Nephron progenitor cell (in vitro differentiated cells): ENCODE results near the gene IL12RB2.

ENCODE experiments used
- DNase-seq: peaks from one replicate; pipeline ENCODE4 v3.0.0; 2021
- H3K27ac Mint-ChIP-seq: 2 replicates; pipeline ENCODE4 v1.8.0; 2021; ENCODE audit warnings: mild to moderate bottlenecking, moderate library complexity, mixed read lengths
- H3K27me3 Mint-ChIP-seq: 2 replicates; pipeline ENCODE4 v1.8.0; 2021; ENCODE audit warnings: mild to moderate bottlenecking, low read depth, mixed read lengths; ENCODE audit not compliant: poor library complexity
- H3K36me3 Mint-ChIP-seq: 2 replicates; pipeline ENCODE4 v1.8.0; 2021; ENCODE audit warnings: low read depth, mixed read lengths
- H3K4me1 Mint-ChIP-seq: 2 replicates; pipeline ENCODE4 v1.8.0; 2021; ENCODE audit warnings: mixed read lengths
- H3K4me3 Mint-ChIP-seq: 2 replicates; pipeline ENCODE4 v1.8.0; 2021; ENCODE audit warnings: mild to moderate bottlenecking, moderate library complexity, mixed read lengths
- H3K9me3 Mint-ChIP-seq: 2 replicates; pipeline ENCODE4 v1.8.0; 2021; ENCODE audit warnings: mild to moderate bottlenecking, moderate library complexity, mixed read lengths
- TF ChIP-seq, protein P1 (sequence below): fragments of 200-600 bp; sonication (generic); IDR thresholded peaks from 2 replicates; pipeline ENCODE4 v1.5.0; 2021; ENCODE audit warnings: antibody characterized with exemption

IL12RB2 gene

DNA sequence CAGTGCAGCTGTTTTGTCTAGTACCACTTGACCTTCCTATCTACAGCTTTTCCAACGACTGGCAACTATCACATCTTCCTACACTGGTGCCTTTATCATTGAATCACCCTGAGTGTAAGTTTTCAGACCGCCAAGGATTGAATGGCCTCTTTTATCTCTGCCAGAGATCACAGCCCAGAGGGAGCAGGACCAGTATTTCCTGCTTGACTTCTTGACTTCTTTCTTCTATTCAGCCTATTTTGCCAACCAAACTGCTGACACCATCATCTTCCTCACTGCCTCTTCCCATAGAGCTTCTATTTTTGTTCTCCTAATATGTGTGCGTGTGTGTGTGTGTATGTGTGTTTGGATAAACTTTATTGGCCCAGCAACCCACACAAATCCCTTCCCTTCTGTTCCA, 68.7 kb downstream of the IL12RB2 start:
- Mint-ChIP-seq H3K27ac (peak overlapping the region; percentile 75), H3K4me3 (no peak overlapping the region)
- TF ChIP-seq, protein P1, sequence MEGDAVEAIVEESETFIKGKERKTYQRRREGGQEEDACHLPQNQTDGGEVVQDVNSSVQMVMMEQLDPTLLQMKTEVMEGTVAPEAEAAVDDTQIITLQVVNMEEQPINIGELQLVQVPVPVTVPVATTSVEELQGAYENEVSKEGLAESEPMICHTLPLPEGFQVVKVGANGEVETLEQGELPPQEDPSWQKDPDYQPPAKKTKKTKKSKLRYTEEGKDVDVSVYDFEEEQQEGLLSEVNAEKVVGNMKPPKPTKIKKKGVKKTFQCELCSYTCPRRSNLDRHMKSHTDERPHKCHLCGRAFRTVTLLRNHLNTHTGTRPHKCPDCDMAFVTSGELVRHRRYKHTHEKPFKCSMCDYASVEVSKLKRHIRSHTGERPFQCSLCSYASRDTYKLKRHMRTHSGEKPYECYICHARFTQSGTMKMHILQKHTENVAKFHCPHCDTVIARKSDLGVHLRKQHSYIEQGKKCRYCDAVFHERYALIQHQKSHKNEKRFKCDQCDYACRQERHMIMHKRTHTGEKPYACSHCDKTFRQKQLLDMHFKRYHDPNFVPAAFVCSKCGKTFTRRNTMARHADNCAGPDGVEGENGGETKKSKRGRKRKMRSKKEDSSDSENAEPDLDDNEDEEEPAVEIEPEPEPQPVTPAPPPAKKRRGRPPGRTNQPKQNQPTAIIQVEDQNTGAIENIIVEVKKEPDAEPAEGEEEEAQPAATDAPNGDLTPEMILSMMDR, result no peak

DNA sequence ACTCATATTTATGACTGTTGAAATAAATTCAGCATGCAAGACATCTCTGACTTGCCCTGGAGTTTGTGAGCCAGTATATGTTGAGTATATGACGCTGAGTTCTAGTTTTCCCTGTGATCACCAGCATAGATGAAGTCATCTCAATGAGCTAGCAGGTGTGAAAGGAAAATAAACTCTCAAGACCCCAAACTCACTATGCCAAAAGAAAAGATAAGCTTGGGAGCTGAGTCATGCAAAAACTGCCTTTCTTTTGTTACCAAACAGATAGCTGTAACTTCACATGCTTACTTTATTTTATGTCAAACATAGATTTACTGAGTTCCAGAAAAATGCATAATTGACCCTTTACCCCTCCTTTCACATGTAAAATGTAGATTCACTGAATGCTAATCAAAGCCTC, 69.6 kb downstream of the IL12RB2 start:
- H3K27me3 Mint-ChIP-seq, result no peaks in the 10 kb centered on the region
- DNase-seq, result no peak
- H3K9me3 Mint-ChIP-seq, result peaks cover 3% of the 10 kb centered on the region
- TF ChIP-seq, protein P1, result no peak
- H3K27ac Mint-ChIP-seq, result no peak overlapping the region
- no peak overlapping the region for H3K4me3 Mint-ChIP-seq
- peaks cover 16% of the 10 kb centered on the region for H3K4me1 Mint-ChIP-seq
- peaks cover 4% of the 10 kb centered on the region for H3K36me3 Mint-ChIP-seq

More for the DNA sequence above, 68.7 kb downstream of the IL12RB2 start:
- no peak for DNase-seq
- H3K4me1 Mint-ChIP-seq, result peaks cover 25% of the 10 kb centered on the region
- H3K9me3 Mint-ChIP-seq, result no peaks in the 10 kb centered on the region
- no peaks in the 10 kb centered on the region for H3K36me3 Mint-ChIP-seq
- H3K27me3 Mint-ChIP-seq, result no peaks in the 10 kb centered on the region

DNA sequence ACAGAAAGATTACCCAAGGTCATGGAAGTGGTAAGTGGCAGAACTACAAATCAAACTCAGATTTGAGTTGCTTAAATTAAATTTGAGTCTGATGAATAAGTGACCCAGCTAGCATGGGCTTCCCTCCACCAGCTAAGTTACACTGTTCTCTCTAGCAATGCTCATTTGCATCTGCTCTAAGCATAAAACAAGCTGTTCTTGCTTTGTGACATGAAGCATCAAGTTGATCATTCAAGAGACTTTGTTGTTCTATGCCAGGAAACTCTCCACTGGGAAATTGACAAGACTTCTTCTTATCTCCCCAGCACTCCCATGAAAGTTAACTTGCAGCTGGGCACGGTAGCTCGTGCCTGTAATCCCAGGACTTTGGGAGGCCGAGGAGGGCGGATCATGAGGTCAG, 73.5 kb downstream of the IL12RB2 start:
- no peaks in the 10 kb centered on the region for H3K27me3 Mint-ChIP-seq
- H3K36me3 Mint-ChIP-seq, result peaks cover 34% of the 10 kb centered on the region
- no peak overlapping the region for H3K27ac Mint-ChIP-seq

DNA sequence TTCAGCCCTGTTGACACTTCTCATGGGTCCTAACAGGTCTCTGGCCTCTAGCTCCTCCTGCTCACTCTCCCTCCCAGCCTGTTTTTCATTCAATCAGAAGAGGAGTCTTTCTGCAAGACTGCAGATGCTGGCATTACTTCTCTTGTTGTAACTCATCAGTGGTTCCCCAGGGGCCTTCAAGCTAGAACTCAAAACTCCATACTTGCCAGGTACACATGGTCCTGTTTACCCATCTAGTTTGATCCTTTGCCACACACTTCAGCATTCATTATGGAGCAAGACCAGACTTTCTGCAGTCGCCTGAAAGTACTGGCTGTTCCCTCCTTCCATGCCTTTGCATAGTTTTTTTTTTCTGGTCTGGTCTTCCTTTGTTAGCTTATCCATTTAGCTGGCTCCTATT, 74.6 kb downstream of the IL12RB2 start:
- TF ChIP-seq, protein P1, result no peak
- Mint-ChIP-seq H3K4me3 (no peak overlapping the region), H3K4me1 (peaks cover 3% of the 10 kb centered on the region), H3K27me3 (no peaks in the 10 kb centered on the region), H3K36me3 (peaks cover 37% of the 10 kb centered on the region), H3K27ac (no peak overlapping the region), H3K9me3 (peaks cover 40% of the 10 kb centered on the region)
- DNase-seq, result no peak

More for the DNA sequence above, 73.5 kb downstream of the IL12RB2 start:
- peaks cover 37% of the 10 kb centered on the region for H3K9me3 Mint-ChIP-seq
- H3K4me3 Mint-ChIP-seq, result no peak overlapping the region
- no peak for DNase-seq
- H3K4me1 Mint-ChIP-seq, result peaks cover 14% of the 10 kb centered on the region
- TF ChIP-seq, protein P1, result no peak

DNA sequence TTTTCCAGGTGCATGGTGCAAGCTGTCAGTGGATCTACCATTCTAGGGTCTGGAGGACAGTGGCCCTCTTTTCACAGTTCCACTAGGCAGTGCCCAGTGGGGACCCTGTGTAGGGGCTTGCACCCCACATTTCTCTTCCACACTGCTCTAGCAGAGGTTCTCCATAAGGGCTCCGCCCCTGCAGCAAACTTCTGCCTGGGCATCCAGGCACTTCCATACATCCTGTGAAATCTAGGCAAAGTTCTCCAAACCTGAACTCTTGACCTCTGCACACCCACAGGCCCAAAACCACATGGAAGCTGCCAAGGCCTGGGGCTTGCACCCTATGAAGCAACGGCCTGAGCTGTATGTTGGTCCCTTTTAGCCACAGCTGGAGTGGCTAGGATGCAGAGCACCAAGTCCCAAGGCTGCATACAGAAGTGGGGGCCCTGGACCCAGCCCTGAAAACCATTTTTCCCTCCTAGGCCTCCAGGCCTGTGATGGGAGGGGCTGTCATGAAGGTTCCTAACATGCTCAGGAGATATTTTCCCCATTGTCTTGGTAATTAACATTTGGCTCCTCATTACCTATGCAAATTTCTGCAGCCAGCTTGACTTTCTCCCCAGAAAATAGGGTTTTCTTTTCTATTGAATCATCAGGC, 76.4 kb downstream of the IL12RB2 start:
- H3K4me1 Mint-ChIP-seq, result no peaks in the 10 kb centered on the region
- H3K36me3 Mint-ChIP-seq, result peaks cover 37% of the 10 kb centered on the region
- H3K27me3 Mint-ChIP-seq, result no peaks in the 10 kb centered on the region
- no peak overlapping the region for H3K27ac Mint-ChIP-seq
- no peak for DNase-seq
- H3K9me3 Mint-ChIP-seq, result peaks cover 40% of the 10 kb centered on the region
- no peak overlapping the region for H3K4me3 Mint-ChIP-seq
- TF ChIP-seq, protein P1, result no peak
